HG03139 (cell line): ENCODE data around the gene NLK.

Experiments
- ATAC-seq: cut with Tn5 transposase; IDR thresholded peaks from one replicate; pipeline ENCODE4 v1.9.1; 2021; ENCODE audit not compliant: unreplicated experiment

The NLK gene

DNA sequence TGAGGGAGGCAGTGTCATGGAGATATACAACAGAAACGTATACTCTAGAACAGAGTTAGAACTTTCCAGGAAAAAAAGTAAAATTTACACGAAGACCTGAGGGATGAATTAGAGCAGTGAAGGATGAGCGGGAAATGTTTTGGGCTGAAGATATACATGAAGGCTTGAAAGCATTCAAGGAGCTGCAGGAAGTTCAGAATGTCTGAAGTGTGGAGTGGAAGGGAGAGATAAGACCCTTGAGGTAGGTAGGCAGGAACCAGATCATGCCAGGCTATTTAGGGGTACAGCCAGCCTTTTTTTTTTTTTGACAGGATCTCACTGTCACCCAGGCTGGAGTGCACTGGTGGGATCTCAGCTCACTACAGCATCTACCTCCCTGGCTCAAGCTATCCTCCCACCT lies 3.2 kb upstream of the NLK start:
- ATAC-seq = no peak

DNA sequence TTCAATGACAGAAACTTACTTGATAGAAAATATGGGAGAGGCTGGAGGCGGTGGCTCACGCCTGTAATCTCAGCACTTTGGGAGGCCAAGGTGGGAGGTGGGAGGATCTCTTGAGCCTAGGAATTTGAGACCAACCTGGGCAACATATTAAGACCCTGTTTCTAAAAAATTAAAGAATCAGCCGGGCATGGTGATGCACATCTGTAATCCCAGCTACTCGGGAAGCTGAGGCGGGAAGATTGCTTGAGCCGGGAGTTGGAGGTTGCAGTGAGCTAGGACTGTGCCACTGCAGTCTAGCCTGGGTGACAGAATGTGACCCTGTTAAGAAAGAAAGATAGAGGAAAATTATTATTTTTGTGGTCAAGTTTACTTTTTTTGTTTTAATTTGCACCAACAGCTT lies 2.1 kb upstream of the NLK start:
- ATAC-seq = no peak

DNA sequence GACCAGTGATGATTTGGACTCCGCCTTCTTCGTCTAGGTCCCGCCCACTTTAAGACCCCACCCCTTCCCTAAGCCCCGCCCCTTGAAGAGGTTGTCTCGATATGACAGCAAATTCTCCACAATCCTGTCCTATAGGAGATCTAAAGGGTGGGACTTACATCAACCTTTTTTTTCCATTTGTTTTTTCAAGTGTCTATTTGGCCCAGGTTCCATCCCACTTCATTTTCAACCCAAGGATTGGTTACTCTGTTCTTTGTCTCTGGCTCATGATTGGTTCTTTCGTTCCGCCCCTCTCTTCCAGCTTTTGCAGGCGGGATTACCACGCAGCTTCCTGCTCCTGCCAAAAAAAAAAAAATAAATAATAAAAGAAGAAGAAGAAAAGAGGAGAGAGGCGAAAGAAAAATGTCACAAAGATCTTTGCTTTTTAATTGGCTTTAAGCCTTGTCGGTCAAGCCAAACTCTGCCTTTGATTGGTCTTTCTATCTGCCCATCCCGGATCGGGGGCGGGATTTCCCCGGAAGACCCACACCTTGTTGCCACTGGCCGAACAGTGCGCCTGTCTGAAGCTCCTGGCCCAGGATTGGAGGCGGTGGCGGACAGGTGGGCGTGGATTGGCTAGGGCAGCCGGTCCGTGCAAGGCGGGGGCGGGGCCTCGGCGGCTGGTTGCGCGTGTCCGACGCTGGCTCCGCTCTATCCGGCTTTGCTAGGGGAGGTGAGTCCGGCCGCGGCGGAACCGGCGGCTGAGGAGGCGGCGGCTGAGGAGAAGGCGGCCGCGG lies 1.2 kb upstream of the NLK start:
- ATAC-seq = peak; percentile 91

DNA sequence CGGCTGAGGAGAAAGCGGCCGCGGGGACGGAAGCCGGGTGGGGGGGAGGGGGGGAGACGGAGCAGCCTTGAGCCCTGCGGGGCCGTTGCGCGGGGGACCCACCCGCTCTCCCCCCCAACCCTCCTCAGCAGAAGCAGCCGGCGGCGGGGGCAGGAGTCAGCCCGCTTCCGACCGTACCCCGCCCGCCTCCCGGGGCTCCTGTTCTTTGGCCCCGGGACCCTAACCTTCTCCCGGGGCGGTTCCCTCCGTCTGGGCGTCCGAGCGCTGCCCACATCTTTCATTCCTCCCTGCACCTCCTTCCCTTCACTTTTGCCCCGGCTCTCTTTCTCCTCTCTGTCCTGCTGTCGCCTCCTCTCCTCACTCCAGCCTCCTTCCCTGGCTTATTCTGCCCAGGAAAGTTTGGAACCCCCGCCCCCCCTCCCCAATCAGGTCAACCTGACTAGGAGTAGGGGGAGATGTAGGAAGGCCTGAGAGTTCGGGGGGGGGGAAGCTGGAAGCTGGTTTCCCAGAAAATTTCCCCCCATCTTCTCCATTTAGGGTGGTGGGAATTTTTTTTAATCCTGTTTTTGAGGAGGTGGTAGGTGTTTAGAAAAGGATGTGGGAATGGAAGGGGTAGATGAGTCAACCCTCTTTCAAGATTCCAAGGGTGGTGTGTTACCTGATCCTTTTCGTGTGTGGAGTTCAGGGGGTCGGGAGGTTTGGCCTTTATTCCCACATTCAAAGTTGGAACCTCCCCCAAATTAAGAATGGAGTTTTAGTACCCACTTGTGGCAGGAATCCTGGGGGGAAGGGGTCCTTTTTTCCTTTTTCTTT lies 427 bp upstream of the NLK start:
- ATAC-seq = peak; percentile 5

- no peak for ATAC-seq
These were observed 329 bp downstream of the NLK start for GRCh38 chr17:28042721-28043291.

DNA sequence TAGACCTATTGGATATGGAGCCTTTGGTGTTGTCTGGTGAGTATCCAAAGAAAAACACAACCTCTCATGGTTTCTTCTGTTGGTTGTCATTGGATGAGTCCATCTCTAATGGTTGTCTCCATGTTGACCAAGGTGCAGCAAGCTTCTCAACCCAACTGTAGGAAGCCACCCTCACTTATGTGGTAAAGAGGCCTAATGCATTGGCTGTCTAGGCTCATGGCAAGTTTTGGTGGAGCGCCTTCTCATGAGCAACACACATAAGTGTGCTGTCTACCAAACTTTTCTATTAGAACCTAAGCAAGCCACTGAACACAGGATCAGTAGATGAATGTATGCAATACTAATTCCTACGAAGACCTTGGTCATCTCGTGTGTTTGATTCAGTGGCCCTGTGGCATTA lies 819 bp downstream of the NLK start:
- ATAC-seq = no peak

GRCh38 chr17:28043741-28044140 lies 1.3 kb downstream of the NLK start:
- no peak for ATAC-seq

DNA sequence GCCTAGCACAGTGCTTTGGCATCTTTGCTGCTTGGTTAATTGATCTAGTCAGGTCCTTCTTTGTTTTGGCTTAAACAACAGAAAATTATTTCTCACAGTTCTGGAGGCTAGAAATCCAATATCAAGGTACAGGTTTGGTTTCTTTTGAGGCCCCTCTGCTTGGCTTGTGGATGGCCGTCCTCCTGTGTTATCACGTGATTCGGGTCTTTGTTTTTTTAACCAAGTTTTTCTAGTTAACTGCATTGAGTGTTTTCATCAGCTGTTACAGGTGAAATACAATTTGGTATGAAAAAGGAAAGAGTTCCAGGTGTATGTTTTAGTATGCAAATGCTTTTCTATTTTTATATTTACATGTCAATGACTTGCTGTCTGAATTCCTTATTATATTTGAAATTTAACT lies 2.8 kb downstream of the NLK start:
- no peak for ATAC-seq

DNA sequence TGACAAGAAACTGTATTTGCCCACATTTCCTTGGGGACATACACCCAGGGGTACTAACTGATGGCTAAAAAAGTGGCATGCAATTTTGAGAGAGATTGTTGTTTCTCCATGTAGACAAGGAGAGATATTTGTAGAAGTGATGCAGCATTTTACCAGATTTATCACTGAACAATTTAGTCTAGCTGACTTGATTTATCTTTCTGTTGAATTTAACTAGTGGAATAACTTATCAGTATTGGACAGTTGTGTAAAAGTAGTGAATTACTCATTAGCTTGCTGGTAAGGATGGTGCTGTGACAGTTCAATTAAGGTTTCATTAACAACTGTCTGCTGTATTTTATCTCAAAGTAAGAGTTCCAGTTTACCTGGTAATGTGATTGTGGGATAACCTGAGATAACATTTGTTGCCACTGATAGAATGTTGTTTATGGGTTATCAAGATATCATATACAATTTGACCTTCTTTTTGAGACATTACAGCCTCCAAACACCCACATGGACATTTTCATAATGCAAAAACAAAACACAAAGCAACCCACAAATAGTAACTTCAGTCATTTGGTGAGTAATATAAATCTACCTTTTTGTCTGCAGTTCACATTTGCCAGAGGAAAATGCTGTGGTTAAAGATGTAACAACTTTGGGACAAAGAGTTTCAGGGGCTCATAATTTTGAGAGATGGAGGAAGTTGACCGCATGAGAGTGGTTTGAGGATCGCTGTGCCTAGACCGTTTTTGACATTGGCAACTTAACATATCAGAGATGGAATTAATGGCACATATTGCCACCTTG lies 3.8 kb downstream of the NLK start:
- no peak for ATAC-seq

GRCh38 chr17:28047806-28048205 lies 5.3 kb downstream of the NLK start:
- ATAC-seq = no peak

GRCh38 chr17:28049071-28049470 lies 6.6 kb downstream of the NLK start:
- ATAC-seq = no peak

GRCh38 chr17:28053044-28053670 lies 10.7 kb downstream of the NLK start:
- ATAC-seq = no peak

DNA sequence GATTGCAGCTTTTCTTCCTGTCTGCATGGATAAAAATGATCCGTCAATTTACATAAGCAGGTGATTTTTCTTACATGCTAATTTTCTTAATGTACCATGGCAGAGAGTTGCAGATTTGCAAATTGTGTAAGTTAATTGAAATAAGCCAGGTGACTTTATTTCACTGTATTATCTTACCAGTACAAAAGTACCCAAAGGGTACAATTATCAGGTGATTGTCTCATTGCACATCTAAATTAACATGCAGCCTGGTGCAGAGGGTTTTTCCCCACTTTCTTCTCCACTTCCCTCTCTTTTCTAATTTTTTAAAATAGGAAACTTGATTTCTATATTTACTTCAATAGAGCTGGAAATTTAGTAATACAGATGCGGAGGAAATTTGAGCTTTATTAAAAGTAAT lies 11.2 kb downstream of the NLK start:
- ATAC-seq = no peak

DNA sequence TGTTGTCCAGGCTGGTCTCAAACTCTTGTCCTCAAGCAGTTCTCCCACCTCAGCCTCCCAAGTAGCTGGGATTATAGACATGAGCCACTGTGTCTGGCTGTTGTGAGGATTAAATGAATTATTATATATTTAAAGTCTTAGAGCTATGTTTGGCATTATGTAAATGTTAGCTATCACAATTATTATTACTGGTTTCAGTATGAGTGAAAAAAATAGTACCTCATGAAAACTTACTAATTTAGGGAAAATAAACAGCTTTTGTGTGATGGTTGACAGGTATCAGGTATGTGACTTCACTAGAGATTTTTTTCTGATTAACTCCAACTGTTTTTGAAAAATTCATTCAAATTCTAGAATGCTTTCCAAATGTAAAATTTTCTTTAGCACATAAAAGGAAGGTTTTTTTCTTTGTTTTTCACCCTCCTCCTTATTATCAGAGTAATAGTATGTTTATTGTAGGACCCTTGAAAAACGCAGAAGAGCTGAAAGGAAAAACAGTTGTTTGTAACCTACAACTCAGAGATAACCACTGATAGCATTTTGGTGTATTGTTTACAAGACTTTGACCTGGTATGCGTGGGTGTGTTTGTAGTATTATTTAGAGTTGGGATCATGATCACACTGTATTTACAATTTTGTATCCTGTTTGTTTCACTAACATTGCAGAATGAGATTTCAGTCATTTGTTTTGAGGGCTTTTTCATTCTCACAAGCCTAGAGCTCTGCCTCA lies 13.2 kb downstream of the NLK start:
- no peak for ATAC-seq

DNA sequence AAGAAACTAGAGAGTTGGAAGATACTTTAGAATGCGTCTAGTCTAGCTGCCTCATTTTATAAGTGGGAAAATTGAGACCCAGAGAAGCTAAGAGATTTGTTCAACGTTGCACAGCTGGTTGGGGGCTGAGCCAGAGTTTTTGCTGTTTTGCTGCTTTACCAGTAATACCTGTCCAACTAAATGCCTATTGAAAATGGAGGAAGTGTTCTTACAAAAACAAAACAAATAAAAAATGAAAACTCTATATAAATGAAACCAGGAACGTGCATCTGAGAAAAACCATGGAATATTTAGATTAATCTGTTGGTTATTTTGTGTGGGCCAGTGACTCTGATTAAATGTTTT lies 13.8 kb downstream of the NLK start:
- ATAC-seq = no peak

DNA sequence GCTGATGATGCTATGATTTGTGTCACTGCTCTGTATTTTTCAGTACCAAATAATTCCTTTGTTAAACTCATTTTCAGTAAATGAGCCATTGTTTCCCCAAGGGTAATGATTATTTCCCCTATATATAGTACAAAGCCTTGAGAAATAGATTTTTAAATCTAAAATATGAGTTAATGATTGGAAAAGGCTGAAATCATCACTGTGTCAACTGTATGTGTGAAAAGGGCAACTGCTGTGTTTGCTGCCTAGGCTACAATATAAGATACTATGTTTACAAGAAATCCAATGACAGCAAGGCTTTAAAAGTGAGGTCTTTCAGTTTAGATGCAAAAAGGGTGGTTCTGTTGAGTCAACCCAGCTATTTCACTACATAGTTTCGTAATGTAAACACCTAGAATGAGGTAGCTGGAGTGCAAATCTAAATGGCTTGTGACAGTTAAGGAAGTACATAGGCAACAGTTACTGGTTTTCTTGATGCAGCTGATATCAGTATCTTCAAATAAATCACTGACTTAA lies 15.3 kb downstream of the NLK start:
- ATAC-seq = peak; percentile 75

GRCh38 chr17:28059675-28060074 lies 17.2 kb downstream of the NLK start:
- no peak for ATAC-seq

- ATAC-seq = no peak
These were observed 23.2 kb downstream of the NLK start for GRCh38 chr17:28065706-28066105.

DNA sequence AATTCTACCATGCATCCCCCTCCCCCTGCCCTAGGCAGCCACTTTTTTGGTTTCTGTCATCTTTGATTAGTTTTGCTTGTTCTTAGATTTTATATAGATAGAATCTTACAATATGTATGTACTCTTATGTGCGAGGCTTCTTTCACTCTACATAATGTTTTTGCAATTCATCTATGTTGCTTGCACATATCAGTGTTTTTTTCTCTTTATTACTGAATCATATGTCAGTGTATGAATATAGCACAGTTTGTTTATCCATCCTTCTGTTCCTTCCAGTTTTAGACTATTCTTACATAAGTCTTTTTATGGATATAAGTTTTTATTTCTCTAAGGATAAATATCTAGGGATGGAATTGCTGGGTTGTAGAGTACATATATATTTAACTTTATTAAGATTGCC lies 26.6 kb downstream of the NLK start:
- no peak for ATAC-seq

DNA sequence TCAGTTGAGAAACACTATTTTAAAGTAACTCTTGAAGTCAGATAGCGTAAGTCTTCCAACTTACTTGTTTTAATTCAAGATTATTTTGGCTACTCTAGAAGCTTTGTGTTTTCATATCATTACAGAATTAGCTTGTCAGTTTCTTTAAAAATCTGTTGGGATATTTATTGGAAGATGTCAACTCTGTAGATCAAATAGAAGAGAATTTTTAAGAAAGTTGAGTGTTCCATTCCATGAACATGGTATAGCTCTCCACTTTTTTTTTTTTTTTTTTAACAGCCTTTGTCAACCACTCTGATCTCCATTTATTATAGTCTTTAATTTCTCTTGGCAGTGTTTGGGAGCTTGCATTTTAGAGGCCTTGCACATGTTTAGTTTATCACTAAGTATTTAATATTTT lies 28.7 kb downstream of the NLK start:
- ATAC-seq = no peak
